Mucosa of descending colon (tissue), 3 donors: ENCODE measurements around the gene GNB1L. TPM values are rescaled to one million over a fixed set of nuclear protein-coding genes. Genes with fewer than 3 reads are reported as not detected.
A peak's percentile ranks its signal among the peaks of the same experiment; 100 is the strongest.

Experiments
- ATAC-seq: fragments of 200-7000 bp; cut with Tn5 transposase; one replicate; pipeline ENCODE4 v1.9.1; 2020; ENCODE audit warnings: mild to moderate bottlenecking, moderate library complexity
- DNase-seq, 3 donors: peaks; one replicate each; pipeline ENCODE4 v3.0.0-alpha.2; 2020
- H3K36me3 ChIP-seq: fragments of 200-600 bp; one replicate; pipeline ENCODE4 v1.8.0; 2021; ENCODE audit warnings: low read depth, mild to moderate bottlenecking
- H3K4me1 ChIP-seq: fragments of 200-600 bp; one replicate; pipeline ENCODE4 v1.8.0; 2021; ENCODE audit warnings: low read depth, mild to moderate bottlenecking
- H3K4me3 ChIP-seq: fragments of 200-600 bp; one replicate; pipeline ENCODE4 v1.8.0; 2021; ENCODE audit warnings: mild to moderate bottlenecking
- H3K9me3 ChIP-seq: fragments of 200-600 bp; one replicate; pipeline ENCODE4 v1.8.0; 2021; ENCODE audit warnings: mild to moderate bottlenecking
- CTCF ChIP-seq: fragments of 200-600 bp; IDR thresholded peaks from one replicate; pipeline ENCODE4 v1.8.0; 2022; ENCODE audit warnings: antibody characterized with exemption, mild to moderate bottlenecking
- intact Hi-C, 2 donors: fragments of 100-400 bp; cut with DNase I in 1 of 2; cut with micrococcal nuclease in 1 of 2; formaldehyde crosslinking; loops; one replicate each; pipeline versions ENCODE4 v1.11.0 to v1.11.1; 2022; cut with DNase I, micrococcal nuclease
- total RNA-seq, 3 donors: library from RNA; stranded (reverse); fragmentation: NEBNext Ultra II Directional in 2 of 3; extraction: Animal tissue kit (Norgen Biotek cat#: 25700) in 2 of 3; gene quantifications; one replicate each; pipeline versions ENCODE4 v1.2.1 to v1.2.4, GENCODE V29; 2021 to 2023
- donor health status: DM: no; HTN: no; CAD: no; lungs with moderate emphysema.
- donor health status: DM: no; HTN: no; CAD: no.
- donor health status: DM: no; HTN: yes; CAD: no.

The GNB1L gene
- total RNA-seq, 3 donors from 2014 or later = 2.7 to 4.7 (median 3.4) TPM

GRCh38 chr22:19815823-19816290 lies 38.8 kb downstream of the GNB1L start:
- ATAC-seq = no peak
- peak in 1 of 3 donors; percentile 21 for DNase-seq
- no peaks in the 10 kb centered on the region for H3K9me3 ChIP-seq
- no peaks in the 10 kb centered on the region for H3K4me1 ChIP-seq
- H3K4me3 ChIP-seq = no peak overlapping the region
- no peaks in the 10 kb centered on the region for H3K36me3 ChIP-seq
- TF ChIP-seq CTCF = no peak
- intact Hi-C loops = no loop called here

GRCh38 chr22:19815093-19815822 lies 39.4 kb downstream of the GNB1L start:
- H3K4me3 ChIP-seq = no peak overlapping the region
- H3K4me1 ChIP-seq = no peaks in the 10 kb centered on the region
- TF ChIP-seq CTCF = no peak
- intact Hi-C loops = no loop called here
- no peaks in the 10 kb centered on the region for H3K36me3 ChIP-seq
- ATAC-seq (no peak), DNase-seq (no peak)
- no peaks in the 10 kb centered on the region for H3K9me3 ChIP-seq

- Histone ChIP-seq H3K9me3 (no peaks in the 10 kb centered on the region), H3K36me3 (no peaks in the 10 kb centered on the region), H3K4me1 (no peaks in the 10 kb centered on the region), H3K4me3 (no peak overlapping the region)
- intact Hi-C loops = no loop called here
- no peak for TF ChIP-seq CTCF
- no peak for ATAC-seq
- no peak for DNase-seq
These were observed 40.2 kb downstream of the GNB1L start for GRCh38 chr22:19814428-19814827.

- no peaks in the 10 kb centered on the region for H3K4me1 ChIP-seq
- no peak for TF ChIP-seq CTCF
- no peak overlapping the region for H3K4me3 ChIP-seq
- H3K9me3 ChIP-seq = no peaks in the 10 kb centered on the region
- DNase-seq (no peak), ATAC-seq (no peak)
- intact Hi-C loops = no loop called here
- H3K36me3 ChIP-seq = no peaks in the 10 kb centered on the region
These were observed 41.8 kb downstream of the GNB1L start for GRCh38 chr22:19812910-19813309.

GRCh38 chr22:19811811-19812771 lies 42.6 kb downstream of the GNB1L start:
- no peak for ATAC-seq
- DNase-seq = no peak
- TF ChIP-seq CTCF = no peak
- intact Hi-C loops = no loop called here
- H3K36me3 ChIP-seq = no peaks in the 10 kb centered on the region
- no peaks in the 10 kb centered on the region for H3K4me1 ChIP-seq
- H3K9me3 ChIP-seq = no peaks in the 10 kb centered on the region
- no peak overlapping the region for H3K4me3 ChIP-seq
